Neural cell (in vitro differentiated cells): Measurements from ENCODE around the gene ARHGEF12. TPM values are rescaled to one million over a fixed set of nuclear protein-coding genes. Genes with fewer than 3 reads are reported as not detected.

Source experiments
- H2AFZ ChIP-seq: fragments of 200-600, 300-800 bp; sonication (generic), shearing (Covaris generic); 2 replicates; pipeline ENCODE4 v1.6.0; 2014; ENCODE audit warnings: low read depth, mild to moderate bottlenecking, antibody characterized with exemption, low read length, moderate library complexity
- H3F3A ChIP-seq: fragments of 200-600 bp; shearing (Covaris generic); 2 replicates; pipeline ENCODE4 v1.6.1; 2016; ENCODE audit warnings: mild to moderate bottlenecking, moderate library complexity, mixed read lengths, antibody characterized with exemption, low read length; ENCODE audit not compliant: insufficient read depth, poor library complexity, severe bottlenecking
- H3K27ac ChIP-seq: fragments of 200-600, 300-800 bp; sonication (generic), shearing (Covaris generic); 2 replicates; pipeline ENCODE4 v1.5.1; 2014; ENCODE audit warnings: mild to moderate bottlenecking, low read length, moderate library complexity
- H3K27me3 ChIP-seq: fragments of 300-800, 200-600 bp; sonication (generic), shearing (Covaris generic); 2 replicates; pipeline ENCODE4 v1.6.0; 2014; ENCODE audit warnings: mild to moderate bottlenecking, low read depth, low read length, moderate library complexity; ENCODE audit not compliant: insufficient read depth
- H3K36me3 ChIP-seq: fragments of 300-800, 200-600 bp; sonication (generic), shearing (Covaris generic); 2 replicates; pipeline ENCODE4 v1.5.1; 2014; ENCODE audit warnings: mild to moderate bottlenecking, antibody characterized with exemption, low read length, moderate library complexity; ENCODE audit not compliant: insufficient read depth
- H3K4me2 ChIP-seq: fragments of 300-800, 200-600 bp; sonication (generic), shearing (Covaris generic); 2 replicates; pipeline ENCODE4 v1.6.0; 2014; ENCODE audit warnings: mild to moderate bottlenecking, low read length
- H3K4me3 ChIP-seq: fragments of 300-800, 200-600 bp; sonication (generic), shearing (Covaris generic); 2 replicates; pipeline ENCODE4 v1.5.1; 2014; ENCODE audit warnings: mild to moderate bottlenecking, low read length, moderate library complexity
- H3K79me2 ChIP-seq: fragments of 200-600 bp; shearing (Covaris generic); replicated peaks from 2 replicates; pipeline ENCODE4 v1.6.0; 2014; ENCODE audit warnings: mild to moderate bottlenecking, low read length, moderate library complexity; ENCODE audit not compliant: insufficient read depth
- H3K9ac ChIP-seq: fragments of 300-800, 200-600 bp; sonication (generic), shearing (Covaris generic); 2 replicates; pipeline ENCODE4 v1.6.1; 2016; ENCODE audit warnings: mild to moderate bottlenecking, low read length, mixed read lengths
- H3K9me2 ChIP-seq: fragments of 200-600 bp; shearing (Covaris generic); 2 replicates; pipeline ENCODE4 v1.6.1; 2016; ENCODE audit warnings: mild to moderate bottlenecking, low read length, mixed read lengths; ENCODE audit not compliant: insufficient read depth
- H3K9me3 ChIP-seq: fragments of 200-600, 300-800 bp; sonication (generic), shearing (Covaris generic); 2 replicates; pipeline ENCODE4 v1.6.1; 2016; ENCODE audit warnings: mild to moderate bottlenecking, mixed run types, low read length, moderate library complexity, mixed read lengths
- H4K20me1 ChIP-seq: fragments of 200-600 bp; shearing (Covaris generic); 2 replicates; pipeline ENCODE4 v1.6.1; 2016; ENCODE audit warnings: mild to moderate bottlenecking, mixed run types; ENCODE audit not compliant: insufficient read depth
- CTCF ChIP-seq: fragments of 450-650 bp; IDR thresholded peaks from 2 replicates; pipeline ENCODE4 v1.5.1; 2014; ENCODE audit warnings: antibody characterized with exemption, mild to moderate bottlenecking, moderate library complexity; ENCODE audit not compliant: poor library complexity, severe bottlenecking
- EP300 ChIP-seq: fragments of 450-650 bp; conservative IDR thresholded peaks from 2 replicates; pipeline ENCODE4 v1.6.1; 2014; ENCODE audit warnings: antibody characterized with exemption, mild to moderate bottlenecking, moderate library complexity; ENCODE audit not compliant: poor library complexity, severe bottlenecking
- EZH2 ChIP-seq: fragments of 200-600, 300-800 bp; shearing (Covaris generic), sonication (generic); IDR thresholded peaks from 2 replicates; pipeline ENCODE4 v1.6.1; 2014; ENCODE audit warnings: antibody characterized with exemption, low read length, borderline replicate concordance, mild to moderate bottlenecking; ENCODE audit not compliant: insufficient read depth, poor library complexity, severe bottlenecking
- MXI1 ChIP-seq: fragments of 450-650 bp; conservative IDR thresholded peaks from 2 replicates; pipeline ENCODE4 v1.6.1; 2014; ENCODE audit warnings: antibody characterized with exemption, mild to moderate bottlenecking; ENCODE audit not compliant: poor library complexity, severe bottlenecking
- POLR2AphosphoS5 ChIP-seq: IDR thresholded peaks from 2 replicates; pipeline ENCODE4 v1.6.1; 2012
- RAD21 ChIP-seq: fragments of 450-650 bp; conservative IDR thresholded peaks from 2 replicates; pipeline ENCODE4 v1.6.1; 2014; ENCODE audit warnings: antibody characterized with exemption, mild to moderate bottlenecking, moderate library complexity
- REST ChIP-seq: IDR thresholded peaks from 2 replicates; pipeline ENCODE4 v1.6.1; 2012; ENCODE audit warnings: borderline replicate concordance
- SMC3 ChIP-seq: fragments of 450-650 bp; conservative IDR thresholded peaks from 2 replicates; pipeline ENCODE4 v1.6.1; 2014; ENCODE audit warnings: antibody characterized with exemption, mild to moderate bottlenecking, moderate library complexity; ENCODE audit not compliant: poor library complexity
- TAF1 ChIP-seq: IDR thresholded peaks from 2 replicates; pipeline ENCODE4 v1.6.1; 2012; ENCODE audit warnings: low read depth
- polyA plus RNA-seq: library from polyadenylated mRNA; depleted of rRNA; stranded (reverse); fragments of >200 nt; gene quantifications from 2 replicates; pipeline ENCODE4 v1.2.3, GENCODE V29; 2014

ARHGEF12 gene
- polyA plus RNA-seq, 1 donor from 2014 or later, result 93.4 TPM

- Histone ChIP-seq H3F3A (no peaks in the 10 kb centered on the region), H3K79me2 (no peaks in the 10 kb centered on the region), H3K4me3 (no peak overlapping the region), H3K4me2 (no peak overlapping the region), H3K27me3 (no peaks in the 10 kb centered on the region), H4K20me1 (no peaks in the 10 kb centered on the region), H3K27ac (no peak overlapping the region), H3K9me2 (no peaks in the 10 kb centered on the region), H3K9me3 (no peaks in the 10 kb centered on the region), H2AFZ (no peak overlapping the region), H3K9ac (no peak overlapping the region), H3K36me3 (peaks cover 30% of the 10 kb centered on the region)
- TF ChIP-seq REST (no peak), CTCF (no peak), MXI1 (no peak), POLR2AphosphoS5 (no peak), EZH2 (no peak), SMC3 (no peak), RAD21 (no peak), EP300 (no peak), TAF1 (no peak)
These were observed 149.9 kb downstream of the ARHGEF12 start for GRCh38 chr11:120486138-120486537.

GRCh38 chr11:120489799-120490198, 153.6 kb downstream of the ARHGEF12 start:
- H3K9ac ChIP-seq, result no peak overlapping the region
- H3K36me3 ChIP-seq, result peaks cover 23% of the 10 kb centered on the region
- no peaks in the 10 kb centered on the region for H3K9me3 ChIP-seq
- no peaks in the 10 kb centered on the region for H3K27me3 ChIP-seq
- no peaks in the 10 kb centered on the region for H3K79me2 ChIP-seq
- no peak overlapping the region for H2AFZ ChIP-seq
- no peaks in the 10 kb centered on the region for H4K20me1 ChIP-seq
- no peak overlapping the region for H3K4me2 ChIP-seq
- no peak overlapping the region for H3K27ac ChIP-seq
- H3K4me3 ChIP-seq, result no peak overlapping the region
- TF ChIP-seq RAD21 (no peak), TAF1 (no peak), EP300 (no peak), POLR2AphosphoS5 (no peak), CTCF (no peak), REST (no peak), SMC3 (no peak), MXI1 (no peak), EZH2 (no peak)
- H3K9me2 ChIP-seq, result no peaks in the 10 kb centered on the region
- no peaks in the 10 kb centered on the region for H3F3A ChIP-seq
